SHP77 treated with DMSO at 0.1 percent for 48 hours (cell line): ENCODE results near the gene ESPNL.
A peak's percentile ranks its signal among the peaks of the same experiment; 100 is the strongest.
"Not testable (repeated sequence)": the region's sequence is repeated elsewhere in the genome, so short reads cannot be mapped to it uniquely, and the experiment has no call there.

Experiments
- DNase-seq: peaks from one replicate; lab custom pipeline; 2025; lab: John Stamatoyannopoulos, UW

The ESPNL gene

DNA sequence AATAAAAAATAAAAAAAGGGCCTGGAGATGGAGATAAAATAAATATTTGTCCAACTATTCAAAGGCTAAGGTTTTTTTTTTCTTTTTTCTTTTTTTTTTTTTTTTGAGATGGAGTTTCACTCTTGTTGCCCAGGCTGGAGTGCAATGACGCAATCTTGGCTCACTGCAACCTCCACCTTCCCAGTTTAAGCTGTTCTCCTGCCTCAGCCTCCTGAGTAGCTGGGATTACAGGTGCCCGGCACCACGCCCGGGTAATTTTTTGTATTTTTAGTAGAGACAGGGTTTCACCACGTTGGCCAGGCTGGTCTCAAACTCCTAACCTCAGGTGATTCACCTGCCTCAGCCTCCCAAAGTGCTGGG, 70.9 kb downstream of the ESPNL start:
- not testable (repeated sequence) for DNase-seq

DNA sequence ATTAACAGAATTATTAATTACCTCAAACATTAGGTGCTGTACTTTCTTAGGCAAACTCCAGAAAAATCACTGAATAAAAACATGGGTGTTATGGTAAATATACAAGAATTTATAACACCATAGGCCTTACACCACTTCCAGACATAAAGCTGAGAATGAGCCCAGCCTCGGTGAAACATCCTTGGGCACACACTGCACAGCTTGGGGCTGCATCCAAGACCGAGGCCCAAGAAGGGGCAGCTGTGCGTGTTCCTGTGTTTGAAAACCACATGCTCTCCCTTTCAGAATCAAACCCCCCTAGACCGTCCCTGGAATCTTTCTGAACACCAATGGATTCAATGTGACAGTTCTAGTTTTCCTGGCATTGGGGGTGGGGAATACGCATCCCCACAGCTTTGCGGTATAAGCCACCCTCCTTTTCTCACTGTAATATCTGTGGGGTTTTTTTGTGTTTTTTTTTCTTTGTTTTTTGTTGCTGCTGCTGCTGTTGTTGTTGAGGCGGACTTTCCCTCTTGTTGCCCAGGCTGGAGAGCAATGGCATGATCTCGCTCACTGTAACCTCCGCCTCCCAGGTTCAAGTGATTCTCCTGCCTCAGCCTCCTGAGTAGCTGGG, 71.5 kb downstream of the ESPNL start:
- no peak for DNase-seq

DNA sequence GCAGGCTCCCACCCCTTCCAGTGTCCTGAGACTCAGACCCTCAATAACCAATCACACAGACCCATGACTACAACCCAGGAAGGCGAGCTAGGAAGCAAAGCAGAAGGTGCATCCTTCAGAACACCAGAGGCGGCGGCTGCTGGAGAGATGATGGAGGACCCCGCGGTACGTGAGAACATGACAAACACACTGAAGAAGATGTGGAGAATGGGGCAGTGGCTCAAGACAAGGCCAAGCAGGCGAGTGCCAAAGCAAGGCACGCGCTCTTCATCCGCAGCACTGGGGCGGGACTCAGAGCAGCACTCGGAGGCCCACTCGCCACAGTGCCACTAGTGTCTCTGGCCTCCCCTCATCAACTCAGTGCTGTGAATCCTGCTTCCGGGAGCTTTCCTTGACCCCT, 72.3 kb downstream of the ESPNL start:
- DNase-seq: no peak

DNA sequence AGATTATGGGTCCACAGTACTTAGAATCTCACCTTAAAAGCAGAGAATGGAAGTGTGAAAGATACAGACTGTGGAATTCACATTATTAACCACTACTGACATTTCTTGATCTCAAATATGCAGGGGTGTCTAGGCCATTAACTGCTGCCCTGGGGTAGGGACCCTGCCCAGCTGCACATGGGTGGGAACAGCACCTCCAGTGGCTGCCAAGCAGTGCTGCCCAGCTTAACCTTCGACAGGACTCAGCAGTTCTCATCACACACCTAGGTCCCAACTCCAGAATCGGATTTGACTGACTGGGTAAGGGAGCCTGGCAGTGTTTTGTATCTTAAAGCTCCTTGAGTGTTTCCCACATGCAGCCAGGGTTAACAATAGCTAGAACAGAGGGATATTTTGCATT, 73.6 kb downstream of the ESPNL start:
- no peak for DNase-seq

DNA sequence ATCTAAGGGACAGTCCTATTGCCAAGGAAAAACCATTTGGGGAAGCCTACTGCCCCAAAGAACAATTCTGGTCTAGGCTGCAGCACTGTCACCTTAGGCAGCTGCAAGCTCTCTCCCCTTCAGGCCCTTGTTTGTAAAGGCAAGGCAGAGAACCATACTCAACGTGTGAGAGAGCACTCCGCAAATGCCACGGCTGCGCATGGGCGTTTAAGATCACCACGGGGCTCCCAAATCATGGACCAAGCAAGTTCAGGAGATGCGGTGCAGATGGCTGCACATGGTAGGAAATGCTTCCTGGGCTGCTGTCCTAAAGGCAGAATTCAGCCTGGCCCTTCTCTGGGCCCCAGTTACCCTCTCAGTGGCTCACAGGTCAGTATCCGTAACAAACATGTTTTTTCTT, 74.2 kb downstream of the ESPNL start:
- DNase-seq: no peak

DNA sequence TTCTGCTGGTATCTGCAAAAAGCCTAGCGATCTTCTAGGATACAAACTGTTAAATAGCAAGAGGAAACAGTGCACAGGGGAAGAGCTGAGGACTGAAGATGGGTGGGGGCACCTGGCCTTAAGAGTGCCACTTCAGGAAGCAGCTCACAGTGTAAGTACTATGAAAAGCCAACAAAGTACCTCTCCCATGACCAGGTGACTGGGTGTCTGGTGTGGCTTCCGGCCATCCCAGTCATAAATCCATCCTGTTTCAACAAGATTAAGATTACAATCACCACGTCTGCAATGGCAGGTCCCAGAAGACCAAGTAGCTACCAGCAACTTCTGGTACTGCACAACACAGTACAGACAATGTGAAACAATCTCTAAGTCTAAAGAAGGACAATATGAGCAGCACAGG, 74.6 kb downstream of the ESPNL start:
- peak; percentile 36 for DNase-seq

DNA sequence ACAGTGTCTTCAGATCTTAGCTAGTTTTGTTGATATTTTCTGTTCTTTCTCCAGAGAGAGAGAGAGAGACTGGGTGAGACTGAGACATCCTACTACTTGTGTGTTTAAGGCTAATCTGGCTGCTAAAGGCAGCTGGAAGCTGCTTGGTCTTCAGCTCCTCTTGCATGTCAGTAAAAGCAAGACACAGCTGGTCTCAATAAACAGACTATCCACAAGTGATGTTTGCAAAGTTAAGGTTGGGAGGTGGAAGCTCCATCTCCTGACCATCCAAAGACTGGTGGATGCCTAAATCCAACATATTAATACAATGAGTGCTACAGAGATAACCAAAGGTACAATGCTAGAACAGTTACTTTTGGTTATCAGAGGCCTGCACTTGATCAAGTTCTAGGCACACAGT, 76.5 kb downstream of the ESPNL start:
- DNase-seq: no peak

DNA sequence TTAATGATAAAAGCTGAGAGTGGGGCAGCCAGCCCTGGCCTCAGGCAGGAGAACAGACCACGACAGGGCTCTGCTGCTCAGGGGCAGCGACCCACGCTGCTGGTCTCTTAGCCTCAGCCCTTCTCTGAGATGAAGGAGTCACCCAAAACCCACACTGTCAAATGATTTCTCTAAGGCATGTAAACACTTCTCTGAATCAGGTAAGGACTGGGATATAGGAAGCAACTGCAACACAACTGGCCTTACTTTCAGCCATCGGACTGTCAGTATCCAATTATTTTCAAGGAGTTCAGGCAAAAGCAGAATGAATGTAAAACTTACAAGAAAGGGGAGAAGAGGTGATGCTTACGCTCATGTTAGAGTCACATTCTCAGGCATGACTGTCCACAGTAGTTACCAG, 80.4 kb downstream of the ESPNL start:
- no peak for DNase-seq

DNA sequence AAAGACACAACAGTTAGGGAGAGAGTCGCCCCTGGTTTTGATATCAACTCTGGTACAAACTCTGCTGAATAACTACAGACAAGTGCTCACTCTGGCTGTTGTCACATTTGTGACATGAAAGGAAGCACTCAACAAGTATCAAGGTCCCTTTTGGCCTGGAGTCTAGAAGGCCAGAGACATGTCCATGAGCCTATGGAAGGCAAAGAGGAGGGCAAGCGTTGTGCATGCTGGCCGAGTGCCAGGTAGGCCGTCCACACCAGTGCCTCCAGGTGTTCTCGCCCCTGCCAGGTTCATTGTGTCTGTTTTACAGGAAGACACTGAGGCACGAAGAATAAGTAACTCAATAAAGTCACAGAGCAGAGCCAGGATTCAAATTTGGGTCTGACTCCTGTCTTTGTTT, 82.2 kb downstream of the ESPNL start:
- no peak for DNase-seq
